Measurements from ENCODE around the gene DTYMK.

The DTYMK gene

GRCh38 chr2:241724259-241724974 is 37.8 kb upstream of the DTYMK start:
- Histone ChIP-seq H3K9ac (ENCODE audit: low read length) (no peak overlapping the region), H3K27ac (ENCODE audit: low read depth, low read length, poor library complexity, severe bottlenecking) (no peak overlapping the region), H3F3A (ENCODE audit: insufficient read depth, low read length) (no peaks in the 10 kb centered on the region), H3K27me3 (ENCODE audit: insufficient read depth, low read length) (no peaks in the 10 kb centered on the region), H4K20me1 (ENCODE audit: insufficient read depth, low read length) (no peaks in the 10 kb centered on the region), H3K9me2 (ENCODE audit: low read depth, low read length) (no peaks in the 10 kb centered on the region), H3K79me2 (ENCODE audit: insufficient read depth, low read length) (no peaks in the 10 kb centered on the region), H3K9me3 (ENCODE audit: low read length) (peaks cover 14% of the 10 kb centered on the region), H3K4me3 (ENCODE audit: low read depth, low read length, poor library complexity, severe bottlenecking) (no peak overlapping the region), H2AFZ (ENCODE audit: low read length) (no peak overlapping the region), H3K4me2 (ENCODE audit: low read length) (no peak overlapping the region), H3K36me3 (ENCODE audit: insufficient read depth, low read length) (peaks cover 57% of the 10 kb centered on the region), H3K4me1 (ENCODE audit: insufficient read depth, low read length, severe bottlenecking) (no peaks in the 10 kb centered on the region)
- no peak for TF ChIP-seq EZH2 (IDR thresholded peaks at IDR 0.05; ENCODE audit: borderline replicate concordance, low read length)
- peak; percentile 20; the same call in 1 of the 2 replicates for TF ChIP-seq CTCF (IDR thresholded peaks at IDR 0.05; ENCODE audit: low read length)

- no peak overlapping the region for H3K27ac ChIP-seq (ENCODE audit: low read depth, low read length, poor library complexity, severe bottlenecking)
- no peak overlapping the region for H2AFZ ChIP-seq (ENCODE audit: low read length)
- TF ChIP-seq CTCF (IDR thresholded peaks at IDR 0.05; ENCODE audit: low read length) (no peak), EZH2 (IDR thresholded peaks at IDR 0.05; ENCODE audit: borderline replicate concordance, low read length) (no peak)
- H4K20me1 ChIP-seq (ENCODE audit: insufficient read depth, low read length) = no peaks in the 10 kb centered on the region
- no peaks in the 10 kb centered on the region for H3K4me1 ChIP-seq (ENCODE audit: insufficient read depth, low read length, severe bottlenecking)
- H3K27me3 ChIP-seq (ENCODE audit: insufficient read depth, low read length) = no peaks in the 10 kb centered on the region
- H3K4me3 ChIP-seq (ENCODE audit: low read depth, low read length, poor library complexity, severe bottlenecking) = no peak overlapping the region
- no peaks in the 10 kb centered on the region for H3F3A ChIP-seq (ENCODE audit: insufficient read depth, low read length)
- H3K79me2 ChIP-seq (ENCODE audit: insufficient read depth, low read length) = no peaks in the 10 kb centered on the region
- peaks cover 14% of the 10 kb centered on the region for H3K9me3 ChIP-seq (ENCODE audit: low read length)
- no peaks in the 10 kb centered on the region for H3K9me2 ChIP-seq (ENCODE audit: low read depth, low read length)
- no peak overlapping the region for H3K9ac ChIP-seq (ENCODE audit: low read length)
- no peak overlapping the region for H3K4me2 ChIP-seq (ENCODE audit: low read length)
- peaks cover 63% of the 10 kb centered on the region for H3K36me3 ChIP-seq (ENCODE audit: insufficient read depth, low read length)
Observed at GRCh38 chr2:241722896-241723454, 36.4 kb upstream of the DTYMK start.

GRCh38 chr2:241721852-241722251 is 35.2 kb upstream of the DTYMK start:
- Histone ChIP-seq H3K79me2 (ENCODE audit: insufficient read depth, low read length) (no peaks in the 10 kb centered on the region), H3K4me3 (ENCODE audit: low read depth, low read length, poor library complexity, severe bottlenecking) (no peak overlapping the region), H3K9me2 (ENCODE audit: low read depth, low read length) (no peaks in the 10 kb centered on the region), H3K36me3 (ENCODE audit: insufficient read depth, low read length) (peaks cover 63% of the 10 kb centered on the region), H3F3A (ENCODE audit: insufficient read depth, low read length) (no peaks in the 10 kb centered on the region), H3K4me1 (ENCODE audit: insufficient read depth, low read length, severe bottlenecking) (no peaks in the 10 kb centered on the region), H3K9me3 (ENCODE audit: low read length) (peaks cover 14% of the 10 kb centered on the region), H3K9ac (ENCODE audit: low read length) (no peak overlapping the region), H2AFZ (ENCODE audit: low read length) (no peak overlapping the region), H3K27ac (ENCODE audit: low read depth, low read length, poor library complexity, severe bottlenecking) (no peak overlapping the region), H4K20me1 (ENCODE audit: insufficient read depth, low read length) (no peaks in the 10 kb centered on the region), H3K4me2 (ENCODE audit: low read length) (no peak overlapping the region), H3K27me3 (ENCODE audit: insufficient read depth, low read length) (no peaks in the 10 kb centered on the region)
- TF ChIP-seq CTCF (IDR thresholded peaks at IDR 0.05; ENCODE audit: low read length) (no peak), EZH2 (IDR thresholded peaks at IDR 0.05; ENCODE audit: borderline replicate concordance, low read length) (no peak)
